HepG2 (cell line): ENCODE data around the gene ATP11B. TPM values are rescaled to one million over a fixed set of nuclear protein-coding genes. Genes with fewer than 3 reads are reported as not detected.

Experiments used
- ATAC-seq: fragments of 200-7000 bp; cut with Tn5 transposase; 3 replicates; pipeline ENCODE4 v1.9.1; 2020; ENCODE audit warnings: mild to moderate bottlenecking, moderate library complexity
- BruUV-seq: library from RNA; stranded (reverse); fragments of 400-500 nt; replicated peaks from 2 replicates; lab custom pipeline; 2021; lab: Mats Ljungman, UMichigan
- CTCF ChIA-PET: fragments of 300-600 bp; formaldehyde crosslinking; extraction: SDS; loops from one replicate; lab custom pipeline; 2021; ENCODE audit warnings: low total read pairs, inconsistent platforms, low intra/inter-chr PET ratio; lab: Yijun Ruan, JAX
- POLR2A ChIA-PET: fragments of 350-600 bp; sonication (Branson Sonifier 250); formaldehyde crosslinking; loops from one replicate; lab custom pipeline; 2020; ENCODE audit warnings: antibody characterized with exemption, inconsistent platforms; lab: Yijun Ruan, JAX
- DNase-seq: peaks from one replicate; pipeline ENCODE4 v3.0.0-alpha.2; 2015; ENCODE audit warnings: low spot score
- FAIRE-seq: peaks from 3 replicates; lab custom pipeline; 2011; peaks lifted over from hg19 to GRCh38; lab: Jason Lieb, UNC
- H2AFZ ChIP-seq: one replicate; pipeline ENCODE4 v1.6.1; 2011; ENCODE audit warnings: low read length, inconsistent platforms
- H3K27ac ChIP-seq: fragments of 300-600 bp; 3 replicates; pipeline ENCODE4 v1.8.0; 2011; ENCODE audit warnings: mixed run types, mild to moderate bottlenecking, mixed read lengths, low read length, inconsistent platforms; ENCODE audit not compliant: insufficient read depth; ENCODE audit errors: extremely low read length
- H3K27me3 ChIP-seq, 2 experiments: fragments of 200-600 bp in 1 of 2; 2 replicates in 1 of 2; 3 replicates in 1 of 2; pipeline versions ENCODE4 v1.6.0 to v1.8.0; 2011; ENCODE audit warnings: low read length in 2 of 2, mild to moderate bottlenecking in 2 of 2, moderate library complexity in 2 of 2, inconsistent platforms in 1 of 2; ENCODE audit not compliant: insufficient read depth in 2 of 2, control insufficient read depth in 1 of 2
- H3K36me3 ChIP-seq, 2 experiments: fragments of 200-600 bp in 1 of 2; replicated peaks in 1 of 2; 2 replicates in 1 of 2; 3 replicates in 1 of 2; pipeline versions ENCODE4 v1.5.1 to v1.8.0; 2011; ENCODE audit warnings: low read length in 2 of 2, inconsistent platforms in 1 of 2; ENCODE audit not compliant: insufficient read depth in 2 of 2, control insufficient read depth in 1 of 2
- H3K4me1 ChIP-seq: 2 replicates; pipeline ENCODE4 v1.5.1; 2012; ENCODE audit warnings: low read length, inconsistent platforms; ENCODE audit not compliant: insufficient read depth
- H3K4me2 ChIP-seq: 2 replicates; pipeline ENCODE4 v1.6.0; 2011; ENCODE audit warnings: low read depth, low read length, inconsistent platforms
- H3K4me3 ChIP-seq, 3 experiments: fragments of 200-600 bp in 1 of 3; sonication (generic), shearing (Covaris generic) in 1 of 3; replicated peaks in 1 of 3; 2 replicates each; pipeline ENCODE4 v1.5.1; 2011 to 2016; ENCODE audit warnings: low read length in 3 of 3, inconsistent platforms in 2 of 3, low read depth in 2 of 3, mild to moderate bottlenecking in 2 of 3, control low read depth in 1 of 3, mixed read lengths in 1 of 3; ENCODE audit not compliant: insufficient read depth in 1 of 3
- H3K79me2 ChIP-seq: one replicate; pipeline ENCODE4 v1.6.1; 2011; ENCODE audit warnings: low read length, inconsistent platforms; ENCODE audit not compliant: insufficient read depth
- H3K9ac ChIP-seq: 2 replicates; pipeline ENCODE4 v1.6.0; 2011; ENCODE audit warnings: mild to moderate bottlenecking, low read depth, low read length, inconsistent platforms; ENCODE audit not compliant: insufficient read depth
- H3K9me3 ChIP-seq: 2 replicates; pipeline ENCODE4 v1.5.1; 2012; ENCODE audit warnings: mild to moderate bottlenecking, low read length
- H4K20me1 ChIP-seq: 2 replicates; pipeline ENCODE4 v1.6.0; 2011; ENCODE audit warnings: inconsistent platforms, mild to moderate bottlenecking, low read length, moderate library complexity; ENCODE audit not compliant: insufficient read depth
- AGO1 ChIP-seq: fragments of 200-400 bp; formaldehyde crosslinking; IDR thresholded peaks from 2 replicates; pipeline ENCODE4 v1.6.1; 2017; ENCODE audit warnings: mild to moderate bottlenecking, low read depth, low read length, moderate library complexity; ENCODE audit not compliant: poor library complexity, severe bottlenecking
- AGO2 ChIP-seq: fragments of 200-400 bp; formaldehyde crosslinking; optimal IDR thresholded peaks from 2 replicates; pipeline ENCODE3; 2017; ENCODE audit warnings: mild to moderate bottlenecking, low read depth, low read length, moderate library complexity
- ATAD3A ChIP-seq: sonication (generic); formaldehyde crosslinking; IDR thresholded peaks from 2 replicates; pipeline ENCODE4 v1.4.0; 2020; ENCODE audit warnings: missing genetic modification reagents
- ATF4 ChIP-seq, 2 experiments: fragments of 450-650 bp in 1 of 2; sonication (generic) in 1 of 2; formaldehyde crosslinking; IDR thresholded peaks; 2 replicates each; pipeline versions ENCODE4 v1.5.0 to v1.8.0; 2020 to 2022; ENCODE audit warnings: mild to moderate bottlenecking in 1 of 2, missing genetic modification reagents in 1 of 2
- FOXA3 ChIP-seq: IDR thresholded peaks from 2 replicates; pipeline ENCODE4 v1.6.1; 2016; ENCODE audit warnings: missing genetic modification reagents, missing compliant biosample characterization
- MYPOP ChIP-seq: sonication (generic); formaldehyde crosslinking; IDR thresholded peaks from 2 replicates; pipeline ENCODE4 v1.8.1; 2023; ENCODE audit warnings: mild to moderate bottlenecking, moderate library complexity, missing genetic modification reagents
- NR0B2 ChIP-seq: sonication (generic); formaldehyde crosslinking; IDR thresholded peaks from 2 replicates; pipeline ENCODE4 v1.4.0; 2020; ENCODE audit warnings: mild to moderate bottlenecking, missing genetic modification reagents
- POLR2G ChIP-seq: fragments of 200-400 bp; formaldehyde crosslinking; IDR thresholded peaks from 2 replicates; pipeline ENCODE4 v1.6.1; 2018; ENCODE audit warnings: mild to moderate bottlenecking, low read depth, low read length, moderate library complexity
- ZNF138 ChIP-seq: sonication (generic); formaldehyde crosslinking; IDR thresholded peaks from 2 replicates; pipeline ENCODE4 v1.5.0; 2020; ENCODE audit warnings: mild to moderate bottlenecking, low read depth, missing genetic modification reagents
- ZNF766 ChIP-seq: sonication (generic); formaldehyde crosslinking; IDR thresholded peaks from 2 replicates; pipeline ENCODE4 v1.5.0; 2020; ENCODE audit warnings: missing genetic modification reagents, borderline replicate concordance
- ZNF772 ChIP-seq: sonication (generic); formaldehyde crosslinking; IDR thresholded peaks from 2 replicates; pipeline ENCODE4 v1.5.0; 2020; ENCODE audit warnings: mild to moderate bottlenecking, missing genetic modification reagents
- WGBS: methylation state at CpG from one replicate; pipeline ENCODE4 v1.1.6; 2017; ENCODE audit warnings: low lambda C conversion rate; 5-methylcytosine and 5-hydroxymethylcytosine counted together
- in situ Hi-C: cut with HindIII; loops from 2 replicates; pipeline ENCODE4 v1.10.0; 2017; ENCODE audit warnings: low pct_unique_long_range_greater_than_20kb; ENCODE audit not compliant: extremely low pct_ligation_motif_present
- intact Hi-C: fragments of 100-400 bp; cut with micrococcal nuclease; formaldehyde crosslinking; loops from one replicate; pipeline ENCODE4 v1.10.0; 2022; ENCODE audit not compliant: unreplicated experiment
- polyA plus RNA-seq, 8 experiments: library from polyadenylated mRNA; depleted of rRNA in 3 of 8; stranded (reverse) in 7 of 8; unstranded in 1 of 8; fragments of >200 nt; fragmentation: Illumina TruSeq in 4 of 8; extraction: Trizol in 4 of 8; gene quantifications; 2 replicates each; pipeline versions ENCODE4 v1.2.1 to v1.2.3, GENCODE V29; 2011 to 2016; ENCODE audit warnings: low read depth in 4 of 8, missing spikeins in 1 of 8, mixed read lengths in 1 of 8; ENCODE audit not compliant: insufficient read depth in 1 of 8
- total RNA-seq, 5 experiments: library from RNA; depleted of rRNA; stranded (reverse); fragments of >200 nt; fragmentation: Illumina TruSeq; extraction: Trizol; gene quantifications; 2 replicates each; pipeline ENCODE4 v1.2.3, GENCODE V29; 2016; ENCODE audit warnings: low read depth in 1 of 5

The ATP11B gene
- total and polyA plus RNA-seq, 2 of the 13 experiments (the other 11 are each of a cell fraction or from before 2014, with no cell fraction given), result 10.1 to 22.9 TPM

- 0 out of 2 replicates have a peak, but pooled peaks cover 7% of the 10 kb centered on the region for H3K4me1 ChIP-seq
- H3K9ac ChIP-seq, result no peak overlapping the region
- H3K4me2 ChIP-seq, result no peak overlapping the region
- WGBS, result 88% methylated on average over 4 of the region's 4 CpGs
- H3K36me3 ChIP-seq, result no peaks in the 10 kb centered on the region
- CTCF ChIA-PET, result no interaction called here
- H3K4me3 ChIP-seq, result no peak overlapping the region
- TF ChIP-seq FOXA3 (no peak), POLR2G (no peak), ZNF772 (no peak), AGO2 (no peak), ATF4 (CRISPR knock-in tag; IDR thresholded peaks at IDR 0.05) (no peak), ZNF766 (CRISPR knock-in tag) (no peak), ZNF138 (CRISPR knock-in tag) (no peak), ATAD3A (CRISPR knock-in tag) (no peak), MYPOP (CRISPR knock-in tag) (no peak), AGO1 (no peak), NR0B2 (no peak)
- TF ChIP-seq, all 625 proteins: peak for 0
- 0 out of 2 replicates have a peak, but pooled peaks cover 7% of the 10 kb centered on the region for H4K20me1 ChIP-seq
- FAIRE-seq (no peak), ATAC-seq (no peak), DNase-seq (no peak)
- no peaks in the 10 kb centered on the region for H3K9me3 ChIP-seq
- BruUV-seq, result no TSS peak
- H3K27ac ChIP-seq, result no peak overlapping the region
- intact Hi-C loops (no loop called here), in situ Hi-C loops (no loop called here)
- no peak overlapping the region for H2AFZ ChIP-seq
- POLR2A ChIA-PET, result no interaction called here
- no peaks in the 10 kb centered on the region for H3K79me2 ChIP-seq
- no peaks in the 10 kb centered on the region for H3K27me3 ChIP-seq
These were observed 21.2 kb downstream of the ATP11B start for GRCh38 chr3:182814419-182815062.
